Measurements from ENCODE around the gene HDAC5. TPM values are rescaled to one million over a fixed set of nuclear protein-coding genes. Genes with fewer than 3 reads are reported as not detected.
A peak's percentile ranks its signal among the peaks of the same experiment; 100 is the strongest.

The HDAC5 gene
- total and polyA plus RNA-seq, 12 donors: 4.8 to 144 (median 73.0) TPM

DNA sequence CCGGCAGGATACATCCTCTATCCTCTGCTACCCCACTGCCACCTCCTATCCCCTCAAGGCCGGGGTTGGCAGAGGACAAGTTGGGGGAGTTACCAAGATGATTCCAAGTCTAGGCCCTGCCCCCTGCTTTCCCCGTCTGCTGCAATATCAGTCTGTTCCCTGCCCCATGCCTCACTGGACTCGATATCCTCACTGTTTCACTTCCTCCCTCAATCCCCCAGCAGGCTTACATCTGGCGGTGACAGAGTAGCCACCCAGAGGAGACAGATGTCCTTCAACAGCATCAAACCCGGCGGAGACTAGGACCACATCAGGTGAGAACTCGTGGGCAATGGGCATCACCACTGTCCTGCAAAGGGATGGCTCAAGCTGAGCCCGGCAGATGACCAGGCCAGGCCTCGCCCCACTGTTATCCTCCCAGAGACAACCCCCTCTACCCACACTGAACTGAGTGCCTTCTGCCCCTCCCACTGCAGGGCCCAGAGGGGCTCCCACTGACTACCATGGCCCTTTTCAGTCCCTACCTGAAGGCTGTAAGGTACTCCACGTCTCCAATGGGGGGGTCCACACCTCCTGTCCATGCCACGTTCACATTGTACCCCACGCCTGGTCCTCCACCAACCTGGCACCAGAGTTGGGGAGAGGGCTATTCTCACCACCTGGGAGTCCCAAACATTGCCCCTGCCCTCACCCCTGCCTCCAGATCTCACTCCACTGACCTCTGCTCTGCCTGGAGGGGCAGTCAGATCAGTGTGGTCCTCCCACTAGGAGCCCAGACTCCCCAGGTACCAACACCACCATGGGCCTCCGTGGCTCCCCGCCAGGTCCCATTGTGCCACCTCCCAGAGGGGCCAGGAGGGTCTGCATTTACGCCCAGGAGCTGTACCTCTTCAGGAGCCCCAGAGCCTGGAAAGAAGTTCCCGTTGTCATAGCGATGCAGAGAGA, 43.3 kb downstream of the HDAC5 start:
- intact Hi-C loops (cut with DNase I): loop anchor here in 1 of 2 donors (5.0 kb wide), 1 partner anchor 37 kb away; no protein-coding TSS in a partner anchor
- Histone ChIP-seq H3K4me1 (replicated peaks in 1 of 2) (no peaks in the 10 kb centered on the region), H3K27ac (no peak overlapping the region), H3K9me3 (replicated peaks in 1 of 3) (no peaks in the 10 kb centered on the region), H3K36me3 (replicated peaks in 1 of 2) (peaks cover 0 to 97% of the 10 kb centered on the region in 2 donors), H3K4me3 (no peak overlapping the region), H3K27me3 (no peaks in the 10 kb centered on the region)
- DNase-seq: peak in 1 of 7 donors; percentile 20
- 73 to 79% (median 78%) methylated on average over 13 to 18 of the region's 18 CpGs for WGBS, 4 donors
- no peak for TF ChIP-seq POLR2A (IDR thresholded peaks at IDR 0.05)
- TF ChIP-seq, protein P1, sequence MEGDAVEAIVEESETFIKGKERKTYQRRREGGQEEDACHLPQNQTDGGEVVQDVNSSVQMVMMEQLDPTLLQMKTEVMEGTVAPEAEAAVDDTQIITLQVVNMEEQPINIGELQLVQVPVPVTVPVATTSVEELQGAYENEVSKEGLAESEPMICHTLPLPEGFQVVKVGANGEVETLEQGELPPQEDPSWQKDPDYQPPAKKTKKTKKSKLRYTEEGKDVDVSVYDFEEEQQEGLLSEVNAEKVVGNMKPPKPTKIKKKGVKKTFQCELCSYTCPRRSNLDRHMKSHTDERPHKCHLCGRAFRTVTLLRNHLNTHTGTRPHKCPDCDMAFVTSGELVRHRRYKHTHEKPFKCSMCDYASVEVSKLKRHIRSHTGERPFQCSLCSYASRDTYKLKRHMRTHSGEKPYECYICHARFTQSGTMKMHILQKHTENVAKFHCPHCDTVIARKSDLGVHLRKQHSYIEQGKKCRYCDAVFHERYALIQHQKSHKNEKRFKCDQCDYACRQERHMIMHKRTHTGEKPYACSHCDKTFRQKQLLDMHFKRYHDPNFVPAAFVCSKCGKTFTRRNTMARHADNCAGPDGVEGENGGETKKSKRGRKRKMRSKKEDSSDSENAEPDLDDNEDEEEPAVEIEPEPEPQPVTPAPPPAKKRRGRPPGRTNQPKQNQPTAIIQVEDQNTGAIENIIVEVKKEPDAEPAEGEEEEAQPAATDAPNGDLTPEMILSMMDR (IDR thresholded peaks at IDR 0.05): no peak

DNA sequence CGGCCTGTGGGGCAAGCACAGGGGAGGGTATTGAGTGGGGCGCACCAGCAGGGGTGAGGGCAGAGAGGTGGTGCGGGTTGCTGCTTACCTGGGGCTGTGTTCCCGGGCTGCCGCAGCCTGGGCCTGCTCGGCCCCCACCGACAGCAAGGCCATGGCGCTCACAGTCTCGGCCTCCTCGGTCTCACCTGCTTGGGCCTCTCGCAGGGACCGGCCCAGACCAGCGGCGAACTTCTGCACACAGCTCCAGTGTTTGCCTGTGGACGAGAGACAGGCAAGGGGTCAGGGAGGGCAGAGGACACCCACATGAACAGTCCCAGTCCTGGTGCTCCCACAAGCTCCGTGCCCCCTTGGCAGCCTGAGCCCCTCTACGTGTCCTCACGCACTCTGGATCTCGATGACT, 45.0 kb downstream of the HDAC5 start:
- Histone ChIP-seq H3K4me3 (no peak overlapping the region), H3K4me1 (replicated peaks in 1 of 2) (no peaks in the 10 kb centered on the region), H3K27ac (no peak overlapping the region), H3K27me3 (no peaks in the 10 kb centered on the region), H3K36me3 (replicated peaks in 1 of 2) (peaks cover 0 to 89% of the 10 kb centered on the region in 2 donors), H3K9me3 (replicated peaks in 1 of 3) (no peaks in the 10 kb centered on the region)
- TF ChIP-seq POLR2A (IDR thresholded peaks at IDR 0.05): no peak
- TF ChIP-seq, protein P1 (IDR thresholded peaks at IDR 0.05): no peak
- intact Hi-C loops (cut with DNase I): no loop called here
- WGBS, 4 donors: 89 to 94% (median 93%) methylated on average over 11 to 19 of the region's 19 CpGs
- DNase-seq: no peak

DNA sequence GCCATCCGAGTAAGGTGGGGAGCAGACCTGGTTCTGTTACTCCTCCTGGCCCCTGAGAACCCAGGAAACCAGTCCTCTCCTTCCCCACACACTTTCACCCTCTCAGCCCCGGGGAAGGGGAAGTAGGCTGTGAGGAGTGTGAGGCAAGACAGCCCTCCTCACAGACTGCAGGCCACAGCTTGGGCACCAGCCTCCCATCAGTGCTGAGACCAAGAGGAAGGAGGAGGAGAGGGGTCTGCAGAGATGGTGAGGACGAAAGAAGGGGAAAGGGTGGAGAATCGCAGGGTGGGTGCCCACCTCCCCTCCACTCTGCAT, 45.9 kb downstream of the HDAC5 start:
- DNase-seq: peak in 1 of 7 donors; percentile 12
- intact Hi-C loops (cut with DNase I): no loop called here
- WGBS, 4 donors: 60 to 84% (median 72%) methylated on average over 4 of the region's 4 CpGs
- H3K36me3 ChIP-seq (replicated peaks in 1 of 2): peaks cover 0 to 80% of the 10 kb centered on the region in 2 donors
- no peak overlapping the region for H3K4me3 ChIP-seq
- no peaks in the 10 kb centered on the region for H3K9me3 ChIP-seq (replicated peaks in 1 of 3)
- no peaks in the 10 kb centered on the region for H3K4me1 ChIP-seq (replicated peaks in 1 of 2)
- H3K27me3 ChIP-seq: no peaks in the 10 kb centered on the region
- peak overlapping the region in 1 of 5 donors; percentile 29 for H3K27ac ChIP-seq
- TF ChIP-seq, protein P1 (IDR thresholded peaks at IDR 0.05): no peak
- no peak for TF ChIP-seq POLR2A (IDR thresholded peaks at IDR 0.05)

DNA sequence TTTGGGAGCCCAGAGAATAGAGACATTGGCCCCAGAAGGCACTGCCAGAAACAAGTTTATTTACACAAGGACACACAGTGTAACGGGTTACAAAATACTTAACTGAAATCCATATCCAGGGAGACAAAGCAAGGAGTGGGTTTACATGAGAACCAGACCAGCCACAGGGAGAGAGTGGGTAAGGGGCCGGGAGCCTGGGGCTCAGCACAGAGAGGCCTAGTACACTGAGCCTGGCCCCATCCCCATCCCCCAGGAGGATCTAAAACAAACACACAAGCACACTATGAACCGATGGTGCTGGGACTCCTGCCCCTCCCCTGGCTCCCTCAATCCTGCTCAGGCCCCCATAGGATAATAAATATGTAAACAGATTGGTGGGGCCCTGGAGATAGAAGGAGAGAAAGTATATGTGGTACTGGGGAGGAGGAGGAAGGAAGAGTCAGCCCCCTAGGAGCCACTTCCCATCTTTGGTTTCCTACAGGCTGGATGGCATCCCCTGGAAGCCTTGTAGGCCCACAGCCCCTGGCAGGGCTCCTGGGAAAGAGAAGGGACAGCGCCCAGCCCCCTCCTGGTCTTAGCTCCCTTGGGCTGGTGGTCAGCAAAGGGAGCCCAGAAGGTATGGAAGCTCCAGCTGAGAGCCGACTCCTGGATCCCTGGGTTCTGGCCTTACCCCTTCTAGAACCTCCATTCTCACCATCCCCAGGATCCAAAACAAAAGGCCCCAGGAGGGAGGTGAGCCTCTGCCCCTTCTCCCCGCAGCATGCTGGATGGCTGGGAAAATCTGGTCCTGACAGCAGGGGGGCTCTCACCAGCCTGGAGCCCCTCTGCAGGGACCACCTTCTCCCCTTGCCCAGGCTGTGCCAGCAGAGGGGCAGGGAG, 46.5 kb downstream of the HDAC5 start:
- intact Hi-C loops (cut with DNase I): no loop called here
- TF ChIP-seq, protein P1 (IDR thresholded peaks at IDR 0.05): no peak
- no peak for TF ChIP-seq POLR2A (IDR thresholded peaks at IDR 0.05)
- Histone ChIP-seq H3K27me3 (no peaks in the 10 kb centered on the region), H3K4me3 (no peak overlapping the region), H3K27ac (peak overlapping the region in 1 of 5 donors; percentile 29), H3K4me1 (replicated peaks in 1 of 2) (peaks cover under 1 to 1% of the 10 kb centered on the region in 2 donors), H3K9me3 (replicated peaks in 1 of 3) (no peaks in the 10 kb centered on the region), H3K36me3 (replicated peaks in 1 of 2) (peaks cover 0 to 74% of the 10 kb centered on the region in 2 donors)
- DNase-seq: no peak
- 65 to 74% (median 71%) methylated on average over 4 to 6 of the region's 6 CpGs for WGBS, 4 donors

All from adrenal gland (tissue), 12 donors.